Chondrocyte (in vitro differentiated cells): ENCODE results near the gene CLEC7A. TPM values are rescaled to one million over a fixed set of nuclear protein-coding genes. Genes with fewer than 3 reads are reported as not detected.

Experiments
- DNase-seq: peaks from one replicate; pipeline ENCODE4 v3.0.0; 2021; ENCODE audit warnings: mixed read lengths, low spot score
- H3K27ac Mint-ChIP-seq: one replicate; pipeline ENCODE4 v1.8.0; 2021; ENCODE audit warnings: mild to moderate bottlenecking, moderate library complexity, mixed read lengths; ENCODE audit not compliant: unreplicated experiment
- H3K27me3 Mint-ChIP-seq: 2 replicates; pipeline ENCODE4 v1.8.0; 2021; ENCODE audit warnings: low read depth, mixed read lengths
- H3K36me3 Mint-ChIP-seq: 2 replicates; pipeline ENCODE4 v1.8.0; 2021; ENCODE audit warnings: low read depth, mixed read lengths
- H3K4me1 Mint-ChIP-seq: 2 replicates; pipeline ENCODE4 v1.8.0; 2021; ENCODE audit warnings: low read depth, mild to moderate bottlenecking, mixed read lengths
- H3K4me3 Mint-ChIP-seq: one replicate; pipeline ENCODE4 v1.8.0; 2021; ENCODE audit warnings: mild to moderate bottlenecking, moderate library complexity, mixed read lengths; ENCODE audit not compliant: unreplicated experiment
- H3K9me3 Mint-ChIP-seq: 2 replicates; pipeline ENCODE4 v1.8.0; 2021; ENCODE audit warnings: low read depth, mixed read lengths
- CTCF ChIP-seq: fragments of 200-600 bp; sonication (generic); IDR thresholded peaks from 2 replicates; pipeline ENCODE4 v1.5.0; 2021; ENCODE audit warnings: antibody characterized with exemption, mild to moderate bottlenecking, moderate library complexity
- total RNA-seq: library from RNA; stranded (reverse); gene quantifications from 3 replicates; pipeline ENCODE4 v1.2.1, GENCODE V29; 2021

CLEC7A gene
- total RNA-seq, 1 donor from 2014 or later = not detected

- H3K9me3 Mint-ChIP-seq = no peaks in the 10 kb centered on the region
- H3K36me3 Mint-ChIP-seq = no peaks in the 10 kb centered on the region
- no peak overlapping the region for H3K27ac Mint-ChIP-seq
- no peaks in the 10 kb centered on the region for H3K27me3 Mint-ChIP-seq
- TF ChIP-seq CTCF = no peak
- H3K4me1 Mint-ChIP-seq = no peaks in the 10 kb centered on the region
- H3K4me3 Mint-ChIP-seq = no peak overlapping the region
- DNase-seq = no peak
These were observed 62.1 kb downstream of the CLEC7A start for GRCh38 chr12:10067942-10068341.

GRCh38 chr12:10067264-10067663 is 62.7 kb downstream of the CLEC7A start:
- no peaks in the 10 kb centered on the region for H3K36me3 Mint-ChIP-seq
- H3K27me3 Mint-ChIP-seq = no peaks in the 10 kb centered on the region
- no peak for DNase-seq
- no peaks in the 10 kb centered on the region for H3K9me3 Mint-ChIP-seq
- no peak overlapping the region for H3K4me3 Mint-ChIP-seq
- no peak for TF ChIP-seq CTCF
- no peak overlapping the region for H3K27ac Mint-ChIP-seq
- H3K4me1 Mint-ChIP-seq = no peaks in the 10 kb centered on the region

Other genes starting within 250 kb of the CLEC7A start
- not detected in 3 replicates for gene KLRF2, start 248.7 kb downstream of the CLEC7A start, total RNA-seq
- gene CLEC2A, start 197.8 kb downstream of the CLEC7A start, total RNA-seq = 0.62 to 0.67 TPM in 2 of 3 replicates, not detected in the other
- not detected in 3 replicates for gene CLEC12A, start 158.8 kb downstream of the CLEC7A start, total RNA-seq
- gene CLEC1B, start 131.1 kb downstream of the CLEC7A start, total RNA-seq = not detected in 3 replicates
- not detected in 3 replicates for gene CLEC12B, start 119.6 kb downstream of the CLEC7A start, total RNA-seq
- gene CLEC9A, start 99.5 kb downstream of the CLEC7A start, total RNA-seq = not detected in 3 replicates
- gene CLEC1A, start 31.2 kb downstream of the CLEC7A start, total RNA-seq = not detected in 3 replicates
- gene OLR1, start 41.9 kb upstream of the CLEC7A start, total RNA-seq = 0.28 TPM in 1 of 3 replicates, not detected in the others
- not detected in 3 replicates for gene TMEM52B, start 48.8 kb upstream of the CLEC7A start, total RNA-seq
- 41.6 to 53.0 TPM (median 47.7 TPM) in 3 replicates for gene GABARAPL1, start 82.7 kb upstream of the CLEC7A start, total RNA-seq
- 0.21 to 0.46 TPM (median 0.22 TPM) in 3 replicates for gene KLRD1, start 177.7 kb upstream of the CLEC7A start, total RNA-seq